Liver (tissue), 2 donors: ENCODE measurements around the gene CRADD.

Experiments used
- JUND ChIP-seq, 2 donors: IDR thresholded peaks; 2 replicates each; pipeline ENCODE4 v1.6.1; 2016; ENCODE audit warnings: antibody characterized with exemption in 2 of 2
- MAX ChIP-seq: IDR thresholded peaks from 2 replicates; pipeline ENCODE4 v1.6.1; 2016; ENCODE audit warnings: antibody characterized with exemption
- donor health status: healthy.

GRCh38 chr12:93661021-93661420, 16.2 kb upstream of the CRADD start:
- TF ChIP-seq JUND (IDR thresholded peaks at IDR 0.05), result no peak
- no peak for TF ChIP-seq MAX
